ENCODE data around the gene UNC50.

DNA sequence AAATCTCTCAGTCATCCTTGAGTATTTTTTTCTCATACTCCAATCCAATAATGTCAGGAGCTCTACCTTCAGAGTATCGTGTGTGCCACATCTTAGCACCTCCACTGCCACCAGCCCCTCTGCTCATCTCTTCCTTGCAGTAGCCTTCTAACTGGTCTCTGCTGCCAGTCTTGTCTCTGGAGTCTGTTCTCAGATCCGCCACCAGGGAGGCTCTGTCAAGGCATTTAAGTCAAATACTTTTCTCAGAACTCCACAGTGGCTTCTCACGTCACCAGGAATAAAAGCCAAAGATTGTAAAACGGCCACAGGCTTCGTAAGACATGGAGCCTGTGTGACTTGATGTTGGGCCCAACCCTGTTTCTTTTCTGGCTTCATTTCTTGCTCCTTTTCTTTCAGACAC lies 7.1 kb downstream of the UNC50 start:
- TF ChIP-seq, protein P1, sequence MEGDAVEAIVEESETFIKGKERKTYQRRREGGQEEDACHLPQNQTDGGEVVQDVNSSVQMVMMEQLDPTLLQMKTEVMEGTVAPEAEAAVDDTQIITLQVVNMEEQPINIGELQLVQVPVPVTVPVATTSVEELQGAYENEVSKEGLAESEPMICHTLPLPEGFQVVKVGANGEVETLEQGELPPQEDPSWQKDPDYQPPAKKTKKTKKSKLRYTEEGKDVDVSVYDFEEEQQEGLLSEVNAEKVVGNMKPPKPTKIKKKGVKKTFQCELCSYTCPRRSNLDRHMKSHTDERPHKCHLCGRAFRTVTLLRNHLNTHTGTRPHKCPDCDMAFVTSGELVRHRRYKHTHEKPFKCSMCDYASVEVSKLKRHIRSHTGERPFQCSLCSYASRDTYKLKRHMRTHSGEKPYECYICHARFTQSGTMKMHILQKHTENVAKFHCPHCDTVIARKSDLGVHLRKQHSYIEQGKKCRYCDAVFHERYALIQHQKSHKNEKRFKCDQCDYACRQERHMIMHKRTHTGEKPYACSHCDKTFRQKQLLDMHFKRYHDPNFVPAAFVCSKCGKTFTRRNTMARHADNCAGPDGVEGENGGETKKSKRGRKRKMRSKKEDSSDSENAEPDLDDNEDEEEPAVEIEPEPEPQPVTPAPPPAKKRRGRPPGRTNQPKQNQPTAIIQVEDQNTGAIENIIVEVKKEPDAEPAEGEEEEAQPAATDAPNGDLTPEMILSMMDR (IDR thresholded peaks at IDR 0.05; ENCODE audit: low read length), result no peak
- TF ChIP-seq EZH2 (IDR thresholded peaks at IDR 0.05; ENCODE audit: borderline replicate concordance, low read length), result no peak
